Measurements from ENCODE around the gene INCENP. TPM values are rescaled to one million over a fixed set of nuclear protein-coding genes. Genes with fewer than 3 reads are reported as not detected.

The INCENP gene
- polyA plus RNA-seq, 1 of the 3 experiments (the other 2 are of a cell fraction) = 20.1 TPM

DNA sequence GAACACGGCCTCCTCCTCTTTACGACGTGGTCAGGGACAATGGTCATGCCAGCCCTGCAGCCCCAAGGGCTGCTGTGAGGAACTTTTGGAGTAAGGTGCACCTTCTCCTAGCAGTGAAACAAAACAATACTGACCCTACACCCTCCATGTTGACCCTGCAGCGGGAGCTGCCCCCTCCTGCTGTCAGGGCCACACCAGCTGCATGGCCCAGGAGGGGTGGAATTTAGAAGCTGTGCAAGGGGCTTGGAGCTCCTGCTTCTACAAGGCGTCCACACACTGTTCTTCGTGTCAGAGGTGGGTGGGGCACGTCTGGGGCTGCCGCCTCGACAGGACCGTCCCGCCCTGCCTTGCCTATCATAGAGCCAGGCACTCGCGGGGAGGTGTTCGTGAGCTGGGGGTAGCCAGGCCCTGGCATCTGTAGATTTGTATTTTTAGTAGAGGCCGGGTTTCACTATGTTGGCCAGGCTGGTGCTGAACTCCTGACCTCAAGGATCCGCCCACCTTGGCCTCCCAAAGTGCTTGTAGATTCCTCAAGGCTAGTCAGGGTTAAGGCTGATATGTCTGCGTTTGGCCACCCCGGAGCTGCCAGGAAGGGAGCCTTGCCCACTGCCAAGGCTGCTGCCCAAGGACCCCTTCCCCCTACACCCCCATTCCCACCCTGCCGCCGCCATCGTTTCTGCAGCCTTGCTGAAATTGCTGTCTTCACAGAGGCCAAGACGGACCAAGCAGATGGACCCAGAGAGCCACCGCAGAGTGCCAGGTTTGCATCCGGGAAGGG lies 15.9 kb downstream of the INCENP start:
- TF ChIP-seq SIN3A (IDR thresholded peaks at IDR 0.05; ENCODE audit: borderline replicate concordance, low read depth, low read length) = no peak
- H3K27me3 ChIP-seq (ENCODE audit: insufficient read depth) = no peaks in the 10 kb centered on the region
- H3K9me2 ChIP-seq = no peaks in the 10 kb centered on the region
- H3K4me1 ChIP-seq (ENCODE audit: control insufficient read depth in 1 of 2, insufficient read depth in 2 of 2, low read depth in 1 of 2, low read length in 1 of 2) = no peaks in the 10 kb centered on the region
- peaks cover 7 to 42% of the 10 kb centered on the region in 2 experiments for H3K36me3 ChIP-seq (replicated peaks in 1 of 2; ENCODE audit: control insufficient read depth in 1 of 2, insufficient read depth in 2 of 2, low read length in 1 of 2)
- H3K9me3 ChIP-seq = no peaks in the 10 kb centered on the region
- H3K9ac ChIP-seq = no peak overlapping the region
- H3K4me3 ChIP-seq (ENCODE audit: low read depth in 2 of 2, low read length in 1 of 2) = no peak overlapping the region
- ChIA-PET CTCF (interaction anchor here (1.1 kb wide), 1 partner anchor 192 kb away, joined by 3 read pairs; no protein-coding TSS in a partner anchor), POLR2A (interaction anchor here (0.6 kb wide), 1 partner anchor 244 kb away, joined by 4 read pairs; no protein-coding TSS in a partner anchor)
- H3F3A ChIP-seq (replicated peaks; ENCODE audit: insufficient read depth) = peaks cover under 1% of the 10 kb centered on the region
- no peak overlapping the region for H3K27ac ChIP-seq (ENCODE audit: low read depth in 2 of 2, low read length in 1 of 2)
- no peak overlapping the region for H2AFZ ChIP-seq (ENCODE audit: low read depth)
- 92% methylated on average over 13 of the region's 24 CpGs for WGBS (ENCODE audit: low lambda C conversion rate)
- H3K79me2 ChIP-seq (ENCODE audit: insufficient read depth) = peaks cover 40% of the 10 kb centered on the region
- no peak overlapping the region for H3K4me2 ChIP-seq
- DNase-seq = peak; percentile 11
- H4K20me1 ChIP-seq (ENCODE audit: insufficient read depth) = peaks cover 9% of the 10 kb centered on the region; the same call in 1 of the 2 replicates

DNA sequence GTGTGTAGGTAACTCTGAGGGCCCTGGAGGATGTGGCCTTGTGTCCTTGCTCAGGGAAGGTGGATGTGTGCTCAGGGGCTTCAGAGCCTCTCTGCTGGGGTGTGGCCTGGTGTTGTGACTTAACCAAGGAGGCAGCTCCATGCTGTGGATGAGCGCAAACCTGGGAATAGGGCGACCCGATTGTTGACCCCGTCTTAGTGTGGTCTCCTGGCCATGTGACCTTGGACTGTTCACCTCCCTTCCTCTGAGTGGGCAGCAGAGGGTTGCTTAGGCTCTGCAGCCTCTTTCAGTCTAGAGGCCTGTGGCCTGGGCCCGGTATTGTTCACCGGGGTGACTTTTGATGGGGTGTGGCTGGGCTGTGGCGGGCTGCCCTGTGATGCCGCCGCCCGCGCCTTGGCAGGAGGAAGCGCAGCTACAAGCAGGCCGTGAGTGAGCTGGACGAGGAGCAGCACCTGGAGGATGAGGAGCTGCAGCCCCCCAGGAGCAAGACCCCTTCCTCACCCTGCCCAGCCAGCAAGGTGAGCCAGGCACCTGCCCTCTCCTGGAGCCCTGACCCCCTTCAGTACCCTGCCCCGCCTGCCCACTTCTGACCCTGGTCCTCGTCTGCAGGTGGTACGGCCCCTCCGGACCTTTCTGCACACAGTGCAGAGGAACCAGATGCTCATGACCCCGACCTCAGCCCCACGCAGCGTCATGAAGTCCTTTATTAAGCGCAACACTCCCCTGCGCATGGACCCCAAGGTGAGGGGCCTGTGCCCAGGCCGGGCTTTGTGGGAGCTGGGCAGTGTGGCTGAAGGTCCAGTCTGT lies 16.7 kb downstream of the INCENP start:
- H3K4me3 ChIP-seq (ENCODE audit: low read depth in 2 of 2, low read length in 1 of 2) = no peak overlapping the region
- 95% methylated on average over 13 of the region's 24 CpGs for WGBS (ENCODE audit: low lambda C conversion rate)
- H3K4me1 ChIP-seq (ENCODE audit: control insufficient read depth in 1 of 2, insufficient read depth in 2 of 2, low read depth in 1 of 2, low read length in 1 of 2) = no peaks in the 10 kb centered on the region
- TF ChIP-seq YY1 (IDR thresholded peaks at IDR 0.05; ENCODE audit: low read depth) = no peak
- no peak for TF ChIP-seq EZH2phosphoT487 (IDR thresholded peaks at IDR 0.05; ENCODE audit: borderline replicate concordance, low read depth)
- no peak for TF ChIP-seq GATA2 (CRISPR knock-in tag; IDR thresholded peaks at IDR 0.05)
- TF ChIP-seq FOSL2 (IDR thresholded peaks at IDR 0.05; ENCODE audit: borderline replicate concordance, low read depth) = no peak
- TF ChIP-seq ELF1 (IDR thresholded peaks at IDR 0.05) = no peak
- TF ChIP-seq NRF1 (IDR thresholded peaks at IDR 0.05; ENCODE audit: low read depth, low read length) = no peak
- TF ChIP-seq, protein P1, sequence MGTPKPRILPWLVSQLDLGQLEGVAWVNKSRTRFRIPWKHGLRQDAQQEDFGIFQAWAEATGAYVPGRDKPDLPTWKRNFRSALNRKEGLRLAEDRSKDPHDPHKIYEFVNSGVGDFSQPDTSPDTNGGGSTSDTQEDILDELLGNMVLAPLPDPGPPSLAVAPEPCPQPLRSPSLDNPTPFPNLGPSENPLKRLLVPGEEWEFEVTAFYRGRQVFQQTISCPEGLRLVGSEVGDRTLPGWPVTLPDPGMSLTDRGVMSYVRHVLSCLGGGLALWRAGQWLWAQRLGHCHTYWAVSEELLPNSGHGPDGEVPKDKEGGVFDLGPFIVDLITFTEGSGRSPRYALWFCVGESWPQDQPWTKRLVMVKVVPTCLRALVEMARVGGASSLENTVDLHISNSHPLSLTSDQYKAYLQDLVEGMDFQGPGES (IDR thresholded peaks at IDR 0.05; ENCODE audit: low read depth, low read length) = no peak
- TF ChIP-seq POLR2AphosphoS5 (IDR thresholded peaks at IDR 0.05; ENCODE audit: low read depth, low read length) = no peak
- TF ChIP-seq EP300 (IDR thresholded peaks at IDR 0.05; ENCODE audit: borderline replicate concordance in 1 of 2, low read depth in 1 of 2, low read length in 1 of 2) = no peak
- TF ChIP-seq MXI1 (IDR thresholded peaks at IDR 0.05; ENCODE audit: low read depth, low read length) = no peak
- no peak for TF ChIP-seq TEAD4 (IDR thresholded peaks at IDR 0.05; ENCODE audit: borderline replicate concordance, insufficient read depth)
- TF ChIP-seq CHD2 (IDR thresholded peaks at IDR 0.05; ENCODE audit: low read length, partially characterized antibody) = no peak
- TF ChIP-seq FOXJ3 (CRISPR knock-in tag; IDR thresholded peaks at IDR 0.05) = no peak
- TF ChIP-seq, protein P2, sequence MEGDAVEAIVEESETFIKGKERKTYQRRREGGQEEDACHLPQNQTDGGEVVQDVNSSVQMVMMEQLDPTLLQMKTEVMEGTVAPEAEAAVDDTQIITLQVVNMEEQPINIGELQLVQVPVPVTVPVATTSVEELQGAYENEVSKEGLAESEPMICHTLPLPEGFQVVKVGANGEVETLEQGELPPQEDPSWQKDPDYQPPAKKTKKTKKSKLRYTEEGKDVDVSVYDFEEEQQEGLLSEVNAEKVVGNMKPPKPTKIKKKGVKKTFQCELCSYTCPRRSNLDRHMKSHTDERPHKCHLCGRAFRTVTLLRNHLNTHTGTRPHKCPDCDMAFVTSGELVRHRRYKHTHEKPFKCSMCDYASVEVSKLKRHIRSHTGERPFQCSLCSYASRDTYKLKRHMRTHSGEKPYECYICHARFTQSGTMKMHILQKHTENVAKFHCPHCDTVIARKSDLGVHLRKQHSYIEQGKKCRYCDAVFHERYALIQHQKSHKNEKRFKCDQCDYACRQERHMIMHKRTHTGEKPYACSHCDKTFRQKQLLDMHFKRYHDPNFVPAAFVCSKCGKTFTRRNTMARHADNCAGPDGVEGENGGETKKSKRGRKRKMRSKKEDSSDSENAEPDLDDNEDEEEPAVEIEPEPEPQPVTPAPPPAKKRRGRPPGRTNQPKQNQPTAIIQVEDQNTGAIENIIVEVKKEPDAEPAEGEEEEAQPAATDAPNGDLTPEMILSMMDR (IDR thresholded peaks at IDR 0.05) = no peak
- no peak for TF ChIP-seq FOXM1 (IDR thresholded peaks at IDR 0.05; ENCODE audit: low read depth)
- TF ChIP-seq GABPA (IDR thresholded peaks at IDR 0.05; ENCODE audit: low read depth) = no peak
- no peak for TF ChIP-seq RCOR1 (IDR thresholded peaks at IDR 0.05; ENCODE audit: low read length)
- TF ChIP-seq RFX5 (IDR thresholded peaks at IDR 0.05; ENCODE audit: low read length) = no peak
- TF ChIP-seq MEF2A (IDR thresholded peaks at IDR 0.05; ENCODE audit: borderline replicate concordance, low read depth) = no peak
- TF ChIP-seq, protein P3, sequence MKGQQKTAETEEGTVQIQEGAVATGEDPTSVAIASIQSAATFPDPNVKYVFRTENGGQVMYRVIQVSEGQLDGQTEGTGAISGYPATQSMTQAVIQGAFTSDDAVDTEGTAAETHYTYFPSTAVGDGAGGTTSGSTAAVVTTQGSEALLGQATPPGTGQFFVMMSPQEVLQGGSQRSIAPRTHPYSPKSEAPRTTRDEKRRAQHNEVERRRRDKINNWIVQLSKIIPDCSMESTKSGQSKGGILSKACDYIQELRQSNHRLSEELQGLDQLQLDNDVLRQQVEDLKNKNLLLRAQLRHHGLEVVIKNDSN (IDR thresholded peaks at IDR 0.05; ENCODE audit: borderline replicate concordance, low read depth) = no peak
- H3K9me3 ChIP-seq = no peaks in the 10 kb centered on the region
- peaks cover 32% of the 10 kb centered on the region for H3K79me2 ChIP-seq (ENCODE audit: insufficient read depth)
- peaks cover 9% of the 10 kb centered on the region; the same call in 1 of the 2 replicates for H4K20me1 ChIP-seq (ENCODE audit: insufficient read depth)
- H3K9me2 ChIP-seq = no peaks in the 10 kb centered on the region
- H3K27me3 ChIP-seq (ENCODE audit: insufficient read depth) = no peaks in the 10 kb centered on the region
- H3K4me2 ChIP-seq = no peak overlapping the region
- no peak for DNase-seq
- H3K9ac ChIP-seq = no peak overlapping the region
- peaks cover 11 to 45% of the 10 kb centered on the region in 2 experiments for H3K36me3 ChIP-seq (replicated peaks in 1 of 2; ENCODE audit: control insufficient read depth in 1 of 2, insufficient read depth in 2 of 2, low read length in 1 of 2)
- H2AFZ ChIP-seq (ENCODE audit: low read depth) = no peak overlapping the region
- ChIA-PET POLR2A (no interaction called here), CTCF (interaction anchor here (0.6 to 1.4 kb wide), 2 partner anchors 16 to 129 kb away, joined by 3 read pairs; no protein-coding TSS in a partner anchor)
- H3F3A ChIP-seq (replicated peaks; ENCODE audit: insufficient read depth) = no peaks in the 10 kb centered on the region
- no peak overlapping the region for H3K27ac ChIP-seq (ENCODE audit: low read depth in 2 of 2, low read length in 1 of 2)

Measured in SK-N-SH (cell line).